ENCODE results near the gene ADI1.

ADI1 gene

DNA sequence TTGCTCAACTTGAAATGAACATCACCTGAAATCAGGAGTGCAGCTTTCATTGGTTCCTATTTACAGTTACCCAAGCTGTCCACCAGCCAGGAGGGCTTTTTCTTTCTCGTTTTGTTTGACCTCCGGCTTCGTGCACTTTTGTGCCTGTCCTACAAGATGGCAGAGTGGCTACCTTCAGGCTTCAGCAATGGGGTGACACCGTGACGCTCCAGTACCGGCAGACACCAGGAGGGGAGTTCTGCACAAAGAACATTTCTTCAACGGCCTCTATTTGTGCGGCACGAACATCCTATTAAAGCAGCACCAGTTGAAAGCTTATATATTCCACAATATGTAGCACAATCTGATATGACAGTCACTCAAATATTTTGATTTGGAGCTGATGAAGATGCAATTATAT lies 20.5 kb upstream of the ADI1 start:
- in situ Hi-C loops (cut with HindIII; ENCODE audit: low pct_unique_long_range_greater_than_20kb, low sequenced_read_pairs): no loop called here
- no peak for TF ChIP-seq JUND (IDR thresholded peaks at IDR 0.05; ENCODE audit: low read depth)
- DNase-seq (ENCODE audit: low read depth in 1 of 2, low spot score in 1 of 2): no peak

DNA sequence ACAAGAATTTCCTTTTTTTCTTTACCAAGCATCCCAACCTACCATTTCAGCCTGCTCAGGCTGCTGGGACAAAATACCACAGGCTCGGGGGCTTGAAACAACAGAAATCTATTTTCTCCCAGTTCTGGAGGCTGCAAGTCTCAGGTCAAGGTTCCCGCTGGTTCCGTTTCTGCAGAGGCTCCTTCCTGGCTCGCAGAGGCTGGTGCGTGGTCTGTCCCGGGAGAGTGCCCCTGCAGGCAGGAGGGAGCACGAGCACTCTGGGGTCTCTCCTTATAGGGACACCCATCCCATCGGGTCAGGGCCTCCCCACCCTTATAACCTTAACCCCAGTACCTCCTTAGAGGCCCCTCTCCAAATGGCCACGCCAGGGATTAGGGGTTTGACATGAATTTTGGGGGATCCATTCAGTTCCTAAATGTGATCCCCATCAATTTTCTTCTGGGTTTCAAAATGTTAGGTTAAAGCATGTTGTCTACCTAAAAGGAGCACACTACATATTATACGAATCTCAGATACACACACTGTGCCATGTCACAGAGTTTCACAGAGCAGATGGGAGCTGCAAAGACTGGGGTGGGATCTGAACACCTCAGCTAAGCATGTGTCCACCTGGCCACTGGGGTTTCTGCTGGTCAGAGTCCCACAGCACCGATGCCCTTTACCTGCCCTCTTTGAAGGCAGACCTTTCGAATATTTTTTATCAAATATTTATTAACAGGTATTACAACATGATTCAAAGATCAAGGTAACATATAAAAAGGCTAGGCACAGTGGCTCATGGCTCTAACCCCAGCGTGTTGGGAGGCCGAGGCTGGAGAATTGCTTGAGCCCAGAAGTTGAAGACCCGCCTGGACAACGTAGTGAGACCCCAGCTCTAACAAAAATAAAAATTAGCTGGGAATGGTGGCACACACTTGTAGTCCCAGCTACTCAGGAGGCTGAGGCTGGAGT lies 17.6 kb upstream of the ADI1 start:
- in situ Hi-C loops (cut with HindIII; ENCODE audit: low pct_unique_long_range_greater_than_20kb, low sequenced_read_pairs): no loop called here
- no peak for DNase-seq (ENCODE audit: low read depth in 1 of 2, low spot score in 1 of 2)
- no peak for TF ChIP-seq JUND (IDR thresholded peaks at IDR 0.05; ENCODE audit: low read depth)

DNA sequence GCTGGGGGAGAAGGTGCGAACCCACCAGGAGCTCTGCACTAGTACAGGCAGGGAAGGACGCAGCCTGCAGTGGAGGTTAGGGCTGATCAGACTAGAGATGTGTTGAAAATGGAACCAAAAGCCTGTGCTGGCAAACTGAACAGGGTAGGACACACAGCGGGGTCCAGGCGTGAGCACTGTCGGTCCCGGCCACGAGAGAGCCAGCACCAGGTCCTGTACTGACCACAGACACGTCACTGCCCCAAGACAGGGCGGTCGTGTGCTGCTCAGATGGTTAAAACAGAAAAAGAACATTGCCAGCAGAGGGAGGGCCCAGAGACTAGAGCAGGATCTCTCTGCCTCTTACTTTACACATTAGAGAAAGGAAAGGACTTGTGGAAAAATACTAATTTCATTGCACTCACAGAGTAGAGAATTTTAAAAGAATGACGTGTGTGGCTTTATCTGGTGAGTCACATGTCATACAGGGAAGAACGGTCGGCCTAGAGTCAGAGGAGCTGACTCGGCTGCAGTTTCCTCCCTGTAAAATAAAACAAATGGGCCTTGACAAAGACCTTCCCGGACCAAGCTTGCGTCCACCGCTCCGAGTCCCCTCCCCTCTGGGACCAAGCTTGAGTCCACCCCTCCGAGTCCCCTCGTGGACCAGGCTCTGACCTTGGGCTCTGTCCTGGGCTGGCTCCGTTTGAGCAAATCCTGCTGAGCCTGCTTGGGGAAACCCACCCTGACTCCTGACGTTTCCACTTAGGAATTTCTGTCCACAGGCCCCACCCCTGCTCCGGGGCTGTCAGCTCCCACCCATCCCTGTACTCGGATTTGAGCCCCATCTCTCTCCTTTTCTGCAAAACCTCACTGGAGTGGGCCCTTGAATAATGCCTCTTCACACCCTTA lies 16.7 kb upstream of the ADI1 start:
- no peak for DNase-seq (ENCODE audit: low read depth in 1 of 2, low spot score in 1 of 2)
- no peak for TF ChIP-seq JUND (IDR thresholded peaks at IDR 0.05; ENCODE audit: low read depth)
- in situ Hi-C loops (cut with HindIII; ENCODE audit: low pct_unique_long_range_greater_than_20kb, low sequenced_read_pairs): no loop called here

DNA sequence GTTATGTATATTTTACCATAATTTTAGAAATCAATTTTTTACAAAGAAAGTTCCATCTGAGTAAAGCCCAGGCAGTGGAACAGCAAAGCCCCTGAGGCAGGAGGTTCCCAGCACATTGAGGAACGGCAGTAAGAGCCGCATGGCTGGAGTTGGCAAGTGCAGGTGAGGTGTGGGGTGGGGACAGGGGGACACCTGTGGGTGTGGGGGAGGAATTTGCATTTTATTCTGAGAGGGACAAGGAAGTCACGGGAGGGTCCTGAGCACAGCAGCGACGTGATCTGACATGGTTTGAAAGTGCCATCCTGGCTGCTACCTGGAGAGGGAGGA lies 16.1 kb upstream of the ADI1 start:
- no peak for DNase-seq (ENCODE audit: low read depth in 1 of 2, low spot score in 1 of 2)
- TF ChIP-seq JUND (IDR thresholded peaks at IDR 0.05; ENCODE audit: low read depth): no peak
- in situ Hi-C loops (cut with HindIII; ENCODE audit: low pct_unique_long_range_greater_than_20kb, low sequenced_read_pairs): no loop called here

DNA sequence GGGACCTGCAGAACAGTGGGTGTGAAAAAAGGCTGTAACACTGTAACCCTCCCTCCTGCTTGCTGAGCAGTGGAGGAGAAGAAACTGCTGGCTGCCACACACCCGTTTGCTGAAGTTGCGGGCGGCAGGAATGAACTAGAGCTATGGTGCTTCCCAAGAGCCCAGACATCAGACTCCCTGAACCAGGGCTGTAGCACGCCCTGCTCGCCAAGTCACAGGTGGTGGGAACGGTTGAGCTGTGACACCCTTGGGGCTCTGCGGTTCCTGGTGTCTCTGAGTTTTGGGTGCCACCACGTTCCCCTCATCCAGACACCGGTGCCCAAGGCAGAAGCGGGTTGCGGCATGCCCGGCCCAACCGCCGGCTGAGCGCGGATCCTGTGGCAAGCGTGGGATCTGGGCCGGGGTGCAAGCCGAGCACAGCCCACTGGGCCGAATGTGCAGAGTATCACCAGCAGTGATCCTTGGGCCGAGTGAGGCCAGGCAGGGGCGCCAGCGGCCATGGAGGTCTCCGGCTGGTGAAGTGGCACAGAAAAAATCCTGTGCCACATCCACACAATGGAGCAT lies 15.0 kb upstream of the ADI1 start:
- no peak for DNase-seq (ENCODE audit: low read depth in 1 of 2, low spot score in 1 of 2)
- in situ Hi-C loops (cut with HindIII; ENCODE audit: low pct_unique_long_range_greater_than_20kb, low sequenced_read_pairs): no loop called here
- TF ChIP-seq JUND (IDR thresholded peaks at IDR 0.05; ENCODE audit: low read depth): no peak

DNA sequence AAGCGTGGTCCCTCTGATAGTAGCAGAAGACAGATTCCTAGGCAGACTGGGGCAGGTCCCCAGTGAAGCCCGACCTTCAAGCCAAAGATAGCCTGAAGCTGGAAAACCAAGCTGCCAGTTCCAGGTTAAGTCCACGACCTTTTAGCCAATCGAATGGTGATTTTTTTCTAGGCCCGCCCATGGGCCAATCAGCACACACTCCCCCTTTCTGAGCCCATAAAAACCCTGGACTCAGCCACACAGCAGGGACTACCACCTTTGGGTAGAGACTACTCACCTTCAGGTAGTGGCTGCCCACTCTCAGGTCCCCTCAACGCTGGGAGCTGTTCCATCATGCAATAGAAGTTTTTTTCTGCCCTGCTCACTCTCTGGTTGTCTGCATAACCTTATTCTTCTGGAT lies 14.5 kb upstream of the ADI1 start:
- DNase-seq (ENCODE audit: low read depth in 1 of 2, low spot score in 1 of 2): no peak
- no peak for TF ChIP-seq JUND (IDR thresholded peaks at IDR 0.05; ENCODE audit: low read depth)
- in situ Hi-C loops (cut with HindIII; ENCODE audit: low pct_unique_long_range_greater_than_20kb, low sequenced_read_pairs): no loop called here

DNA sequence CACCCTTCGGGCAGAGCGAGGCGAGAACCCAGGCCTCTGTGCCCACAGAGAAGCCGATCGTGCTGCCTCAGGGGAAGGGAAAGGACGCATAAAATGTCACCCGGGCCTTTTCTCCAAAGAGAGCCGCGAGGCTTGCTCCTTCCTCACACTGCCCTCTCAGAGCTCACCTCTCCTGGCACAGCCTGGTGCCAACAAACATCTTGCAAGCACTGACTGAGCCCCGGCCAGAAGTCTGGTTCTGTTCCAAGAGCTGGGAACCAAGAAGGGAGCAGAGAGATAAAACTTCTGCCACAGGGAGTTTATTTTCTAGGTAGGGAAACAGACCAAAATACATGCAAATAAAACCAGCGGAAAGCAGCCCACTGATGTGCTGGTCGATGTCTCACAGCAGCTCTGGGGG lies 13.6 kb upstream of the ADI1 start:
- no peak for TF ChIP-seq JUND (IDR thresholded peaks at IDR 0.05; ENCODE audit: low read depth)
- DNase-seq (ENCODE audit: low read depth in 1 of 2, low spot score in 1 of 2): no peak
- in situ Hi-C loops (cut with HindIII; ENCODE audit: low pct_unique_long_range_greater_than_20kb, low sequenced_read_pairs): no loop called here

DNA sequence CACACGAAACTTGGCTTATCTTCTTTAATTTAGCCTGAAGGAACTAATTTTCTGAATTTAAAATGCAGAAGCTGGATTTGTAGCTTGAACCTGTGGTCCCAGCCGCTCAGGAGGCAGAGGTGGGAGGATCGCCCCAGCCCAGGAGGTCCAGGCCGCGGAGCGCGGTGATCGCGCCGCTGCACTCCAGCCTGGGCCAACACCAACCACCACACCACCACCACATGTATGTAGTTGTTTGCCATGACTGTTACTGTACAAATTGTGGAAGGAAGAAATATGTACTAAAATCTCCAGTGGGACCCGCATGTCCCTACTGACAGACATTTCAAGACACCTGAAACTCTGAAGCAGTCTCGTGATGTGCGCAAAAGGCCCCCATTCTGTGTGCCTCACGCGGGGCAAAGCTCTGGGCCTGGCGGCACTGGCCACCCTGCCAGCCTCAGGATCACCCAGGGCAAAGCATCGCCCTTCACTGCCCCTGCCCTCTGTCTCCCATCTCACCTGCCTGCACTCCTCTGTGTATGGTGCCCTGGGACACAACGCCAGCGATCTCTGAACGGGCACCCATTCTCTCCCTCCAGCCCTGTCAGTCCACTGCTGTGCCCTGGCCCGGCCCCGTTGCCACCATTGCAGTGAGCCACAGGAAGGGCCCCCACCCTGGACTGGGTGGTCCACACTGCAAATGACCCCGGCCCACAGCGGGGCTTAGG lies 10.1 kb upstream of the ADI1 start:
- DNase-seq (ENCODE audit: low read depth in 1 of 2, low spot score in 1 of 2): no peak
- no peak for TF ChIP-seq JUND (IDR thresholded peaks at IDR 0.05; ENCODE audit: low read depth)
- in situ Hi-C loops (cut with HindIII; ENCODE audit: low pct_unique_long_range_greater_than_20kb, low sequenced_read_pairs): no loop called here

DNA sequence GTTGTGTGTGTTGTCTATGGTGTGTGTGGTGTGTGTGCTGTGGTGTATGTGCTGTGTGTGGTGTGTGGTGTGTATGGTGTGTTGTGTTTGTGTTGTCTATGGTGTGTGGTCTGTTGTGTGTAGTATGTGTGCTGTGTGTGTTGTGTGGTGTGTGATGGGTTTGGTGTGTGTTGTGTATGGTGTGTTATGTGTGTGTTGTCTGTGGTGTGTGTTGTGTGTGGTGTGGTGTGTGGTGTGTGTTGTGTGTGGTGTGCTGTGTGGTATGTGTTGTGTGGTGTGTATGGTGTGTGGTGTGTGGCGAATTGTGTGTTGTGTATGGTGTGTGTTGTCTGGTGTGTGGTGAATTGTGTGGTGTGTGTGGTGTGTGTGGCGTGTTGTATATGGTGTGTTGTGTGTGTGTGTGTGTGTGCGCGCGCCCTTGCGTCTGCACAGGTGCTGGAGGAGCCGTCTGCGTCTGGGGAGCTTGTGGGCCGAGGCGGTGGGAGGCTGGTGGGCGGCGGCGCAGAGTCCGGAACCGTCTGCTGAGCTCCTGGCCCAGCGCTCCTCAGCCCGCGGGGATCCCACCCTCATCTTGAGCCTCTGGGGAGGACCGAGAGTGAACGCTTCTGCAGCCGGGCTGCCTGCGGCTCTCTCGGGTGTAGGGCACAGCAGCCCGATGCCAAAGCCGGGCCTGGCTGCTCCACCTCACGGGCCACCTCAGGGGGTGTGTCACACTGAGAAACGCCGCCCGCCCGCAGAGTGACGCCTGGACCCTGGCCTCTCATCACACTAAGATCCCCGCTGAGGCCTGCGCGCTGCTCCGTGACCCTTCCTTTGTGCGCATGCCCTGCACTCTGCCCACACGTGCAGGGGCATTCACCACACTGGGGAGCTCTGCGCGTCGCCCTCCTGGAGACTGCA lies 8.8 kb upstream of the ADI1 start:
- in situ Hi-C loops (cut with HindIII; ENCODE audit: low pct_unique_long_range_greater_than_20kb, low sequenced_read_pairs): no loop called here

DNA sequence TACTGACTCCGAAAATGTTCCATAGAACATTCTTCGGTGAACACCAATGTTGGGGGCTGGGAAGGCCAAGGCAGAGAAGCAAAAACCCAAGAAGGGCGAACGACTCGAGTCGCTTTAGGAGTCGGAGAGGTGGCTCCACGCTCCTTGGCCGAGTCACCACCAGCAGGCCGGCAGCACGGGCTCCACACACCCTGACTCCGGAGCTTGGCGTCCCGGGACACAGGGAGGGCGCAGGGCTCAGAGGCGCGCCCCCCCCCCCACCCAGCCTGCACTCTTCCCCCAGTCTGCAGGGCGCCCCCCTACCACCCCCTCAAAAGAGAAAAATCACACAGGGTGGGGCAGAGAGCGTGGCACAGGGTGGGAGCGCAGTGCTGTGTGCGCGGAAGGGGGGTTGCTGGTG lies 7.5 kb upstream of the ADI1 start:
- no peak for TF ChIP-seq JUND (IDR thresholded peaks at IDR 0.05; ENCODE audit: low read depth)
- in situ Hi-C loops (cut with HindIII; ENCODE audit: low pct_unique_long_range_greater_than_20kb, low sequenced_read_pairs): no loop called here
- DNase-seq (ENCODE audit: low read depth in 1 of 2, low spot score in 1 of 2): no peak

More for the DNA sequence above, 8.8 kb upstream of the ADI1 start:
- TF ChIP-seq JUND (IDR thresholded peaks at IDR 0.05; ENCODE audit: low read depth): no peak
- no peak for DNase-seq (ENCODE audit: low read depth in 1 of 2, low spot score in 1 of 2)

DNA sequence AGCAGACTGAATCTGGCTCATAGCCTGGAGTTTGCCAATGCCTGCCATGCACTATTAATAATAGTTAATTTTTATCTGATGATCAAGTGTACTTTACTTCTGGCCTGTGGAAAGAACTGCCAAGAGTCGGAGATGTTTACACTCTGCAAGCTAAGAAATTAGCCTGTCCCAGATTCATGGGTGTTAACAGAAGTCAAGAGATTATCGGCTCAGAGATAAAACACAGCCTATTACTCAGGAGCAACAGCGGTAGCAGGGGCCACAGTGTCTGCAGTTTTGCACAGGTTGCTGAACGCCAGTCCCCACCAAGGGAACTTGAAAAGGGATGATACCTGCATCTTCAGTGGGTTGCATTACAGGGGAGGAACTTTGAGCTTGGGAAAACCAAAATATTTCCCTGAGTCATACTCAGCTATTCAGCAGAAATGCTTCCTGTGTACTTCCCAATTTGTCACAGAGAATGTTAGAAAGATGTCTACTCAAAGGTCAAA lies 4.3 kb upstream of the ADI1 start:
- in situ Hi-C loops (cut with HindIII; ENCODE audit: low pct_unique_long_range_greater_than_20kb, low sequenced_read_pairs): no loop called here
- no peak for TF ChIP-seq JUND (IDR thresholded peaks at IDR 0.05; ENCODE audit: low read depth)
- no peak for DNase-seq (ENCODE audit: low read depth in 1 of 2, low spot score in 1 of 2)
